GM23338 (cell line): ENCODE measurements around the gene PDGFRA. TPM values are rescaled to one million over a fixed set of nuclear protein-coding genes. Genes with fewer than 3 reads are reported as not detected.

Experiments
- ATAC-seq: fragments of 200-7000 bp; cut with Tn5 transposase; 3 replicates; pipeline ENCODE4 v1.9.1; 2020
- DNase-seq: peaks from one replicate; pipeline ENCODE4 v3.0.0-alpha.2; 2015; ENCODE audit warnings: low spot score
- H2AFZ ChIP-seq: fragments of 200-600 bp; sonication (generic); 2 replicates; pipeline ENCODE4 v1.8.0; 2016; ENCODE audit warnings: antibody characterized with exemption, mild to moderate bottlenecking, moderate library complexity
- H3F3A ChIP-seq: fragments of 200-600 bp; sonication (generic); replicated peaks from 2 replicates; pipeline ENCODE4 v1.8.0; 2017; ENCODE audit warnings: antibody characterized with exemption, mixed run types, low read depth
- H3K27ac ChIP-seq: fragments of 200-600 bp; sonication (generic); 2 replicates; pipeline ENCODE4 v1.6.1; 2016; ENCODE audit warnings: low read depth
- H3K27me3 ChIP-seq: fragments of 200-600 bp; sonication (generic); 2 replicates; pipeline ENCODE4 v1.8.0; 2016; ENCODE audit warnings: mild to moderate bottlenecking, mixed run types, moderate library complexity; ENCODE audit not compliant: insufficient read depth
- H3K36me3 ChIP-seq: fragments of 200-600 bp; sonication (generic); 2 replicates; pipeline ENCODE4 v1.8.0; 2016; ENCODE audit warnings: mild to moderate bottlenecking; ENCODE audit not compliant: insufficient read depth
- H3K4me1 ChIP-seq: fragments of 200-600 bp; sonication (generic); 2 replicates; pipeline ENCODE4 v1.8.0; 2016; ENCODE audit warnings: mild to moderate bottlenecking, moderate library complexity; ENCODE audit not compliant: insufficient read depth
- H3K4me2 ChIP-seq: fragments of 200-600 bp; sonication (generic); 2 replicates; pipeline ENCODE4 v1.7.1; 2017; ENCODE audit warnings: mixed run types
- H3K4me3 ChIP-seq: fragments of 200-600 bp; sonication (generic); 2 replicates; pipeline ENCODE4 v1.6.1; 2016; ENCODE audit warnings: mixed run types
- H3K79me2 ChIP-seq: fragments of 200-600 bp; sonication (generic); replicated peaks from 2 replicates; pipeline ENCODE4 v1.8.0; 2017; ENCODE audit warnings: mild to moderate bottlenecking; ENCODE audit not compliant: insufficient read depth
- H3K9me2 ChIP-seq: fragments of 200-600 bp; sonication (generic); 2 replicates; pipeline ENCODE4 v1.8.0; 2017; ENCODE audit not compliant: insufficient read depth
- H4K20me1 ChIP-seq: fragments of 200-600 bp; sonication (generic); replicated peaks from 2 replicates; pipeline ENCODE4 v1.8.0; 2017; ENCODE audit warnings: mild to moderate bottlenecking; ENCODE audit not compliant: insufficient read depth
- H3K27ac Mint-ChIP-seq: 2 replicates; pipeline ENCODE4 v1.8.0; 2020; ENCODE audit warnings: inconsistent platforms, mild to moderate bottlenecking, moderate library complexity, mixed read lengths
- H3K27me3 Mint-ChIP-seq: 3 replicates; pipeline ENCODE4 v1.8.0; 2022; ENCODE audit warnings: low read depth, mild to moderate bottlenecking, moderate library complexity, mixed read lengths, inconsistent platforms; ENCODE audit not compliant: insufficient read depth, poor library complexity
- H3K36me3 Mint-ChIP-seq: 3 replicates; pipeline ENCODE4 v1.8.0; 2021; ENCODE audit warnings: low read depth, mild to moderate bottlenecking, inconsistent platforms, moderate library complexity, mixed read lengths
- H3K4me1 Mint-ChIP-seq: 3 replicates; pipeline ENCODE4 v1.8.0; 2020; ENCODE audit warnings: mild to moderate bottlenecking, inconsistent platforms, mixed read lengths
- H3K4me3 Mint-ChIP-seq: 3 replicates; pipeline ENCODE4 v1.8.0; 2021; ENCODE audit warnings: moderate library complexity, mild to moderate bottlenecking, inconsistent platforms, mixed read lengths
- H3K9me3 Mint-ChIP-seq: 3 replicates; pipeline ENCODE4 v1.8.0; 2020; ENCODE audit warnings: moderate library complexity, mild to moderate bottlenecking, inconsistent platforms, mixed read lengths
- CREB1 ChIP-seq: fragments of 250-450 bp; sonication (Bioruptor Pico); IDR thresholded peaks from 2 replicates; pipeline ENCODE4 v1.5.0; 2020; ENCODE audit warnings: low read depth, mild to moderate bottlenecking, moderate library complexity
- polyA plus RNA-seq: library from polyadenylated mRNA; unstranded; fragments of >200 nt; fragmentation: Nextera tagmentation; extraction: Ambion mirVana; gene quantifications from 2 replicates; pipeline ENCODE4 v1.2.1, GENCODE V29; 2016
- total RNA-seq: library from RNA; depleted of rRNA; stranded (reverse); fragments of >200 nt; shearing (Covaris generic); gene quantifications from 2 replicates; pipeline ENCODE4 v1.2.3, GENCODE V29; 2014
- TF ChIP-seq, protein P1 (sequence below): fragments of 250-450 bp; sonication (Bioruptor Pico); IDR thresholded peaks from 2 replicates; pipeline ENCODE4 v1.5.0; 2020; ENCODE audit warnings: mild to moderate bottlenecking, moderate library complexity
- TF ChIP-seq, protein P2 (sequence below): IDR thresholded peaks from one replicate; pipeline ENCODE4 v1.6.1; 2018; ENCODE audit warnings: antibody characterized with exemption; ENCODE audit not compliant: unreplicated experiment
- TF ChIP-seq, protein P3 (sequence below), 2 experiments: fragments of 200-600 bp in 1 of 2; sonication (generic) in 1 of 2; conservative IDR thresholded peaks; 2 replicates each; pipeline versions ENCODE4 v1.5.1 to v1.6.1; 2016 to 2017; ENCODE audit warnings: antibody characterized with exemption in 2 of 2, low read depth in 2 of 2, mild to moderate bottlenecking in 2 of 2, moderate library complexity in 1 of 2

The PDGFRA gene
- total and polyA plus RNA-seq, 2 experiments from 2014 or later = 8.0 to 10.8 TPM

- TF ChIP-seq, protein P1, sequence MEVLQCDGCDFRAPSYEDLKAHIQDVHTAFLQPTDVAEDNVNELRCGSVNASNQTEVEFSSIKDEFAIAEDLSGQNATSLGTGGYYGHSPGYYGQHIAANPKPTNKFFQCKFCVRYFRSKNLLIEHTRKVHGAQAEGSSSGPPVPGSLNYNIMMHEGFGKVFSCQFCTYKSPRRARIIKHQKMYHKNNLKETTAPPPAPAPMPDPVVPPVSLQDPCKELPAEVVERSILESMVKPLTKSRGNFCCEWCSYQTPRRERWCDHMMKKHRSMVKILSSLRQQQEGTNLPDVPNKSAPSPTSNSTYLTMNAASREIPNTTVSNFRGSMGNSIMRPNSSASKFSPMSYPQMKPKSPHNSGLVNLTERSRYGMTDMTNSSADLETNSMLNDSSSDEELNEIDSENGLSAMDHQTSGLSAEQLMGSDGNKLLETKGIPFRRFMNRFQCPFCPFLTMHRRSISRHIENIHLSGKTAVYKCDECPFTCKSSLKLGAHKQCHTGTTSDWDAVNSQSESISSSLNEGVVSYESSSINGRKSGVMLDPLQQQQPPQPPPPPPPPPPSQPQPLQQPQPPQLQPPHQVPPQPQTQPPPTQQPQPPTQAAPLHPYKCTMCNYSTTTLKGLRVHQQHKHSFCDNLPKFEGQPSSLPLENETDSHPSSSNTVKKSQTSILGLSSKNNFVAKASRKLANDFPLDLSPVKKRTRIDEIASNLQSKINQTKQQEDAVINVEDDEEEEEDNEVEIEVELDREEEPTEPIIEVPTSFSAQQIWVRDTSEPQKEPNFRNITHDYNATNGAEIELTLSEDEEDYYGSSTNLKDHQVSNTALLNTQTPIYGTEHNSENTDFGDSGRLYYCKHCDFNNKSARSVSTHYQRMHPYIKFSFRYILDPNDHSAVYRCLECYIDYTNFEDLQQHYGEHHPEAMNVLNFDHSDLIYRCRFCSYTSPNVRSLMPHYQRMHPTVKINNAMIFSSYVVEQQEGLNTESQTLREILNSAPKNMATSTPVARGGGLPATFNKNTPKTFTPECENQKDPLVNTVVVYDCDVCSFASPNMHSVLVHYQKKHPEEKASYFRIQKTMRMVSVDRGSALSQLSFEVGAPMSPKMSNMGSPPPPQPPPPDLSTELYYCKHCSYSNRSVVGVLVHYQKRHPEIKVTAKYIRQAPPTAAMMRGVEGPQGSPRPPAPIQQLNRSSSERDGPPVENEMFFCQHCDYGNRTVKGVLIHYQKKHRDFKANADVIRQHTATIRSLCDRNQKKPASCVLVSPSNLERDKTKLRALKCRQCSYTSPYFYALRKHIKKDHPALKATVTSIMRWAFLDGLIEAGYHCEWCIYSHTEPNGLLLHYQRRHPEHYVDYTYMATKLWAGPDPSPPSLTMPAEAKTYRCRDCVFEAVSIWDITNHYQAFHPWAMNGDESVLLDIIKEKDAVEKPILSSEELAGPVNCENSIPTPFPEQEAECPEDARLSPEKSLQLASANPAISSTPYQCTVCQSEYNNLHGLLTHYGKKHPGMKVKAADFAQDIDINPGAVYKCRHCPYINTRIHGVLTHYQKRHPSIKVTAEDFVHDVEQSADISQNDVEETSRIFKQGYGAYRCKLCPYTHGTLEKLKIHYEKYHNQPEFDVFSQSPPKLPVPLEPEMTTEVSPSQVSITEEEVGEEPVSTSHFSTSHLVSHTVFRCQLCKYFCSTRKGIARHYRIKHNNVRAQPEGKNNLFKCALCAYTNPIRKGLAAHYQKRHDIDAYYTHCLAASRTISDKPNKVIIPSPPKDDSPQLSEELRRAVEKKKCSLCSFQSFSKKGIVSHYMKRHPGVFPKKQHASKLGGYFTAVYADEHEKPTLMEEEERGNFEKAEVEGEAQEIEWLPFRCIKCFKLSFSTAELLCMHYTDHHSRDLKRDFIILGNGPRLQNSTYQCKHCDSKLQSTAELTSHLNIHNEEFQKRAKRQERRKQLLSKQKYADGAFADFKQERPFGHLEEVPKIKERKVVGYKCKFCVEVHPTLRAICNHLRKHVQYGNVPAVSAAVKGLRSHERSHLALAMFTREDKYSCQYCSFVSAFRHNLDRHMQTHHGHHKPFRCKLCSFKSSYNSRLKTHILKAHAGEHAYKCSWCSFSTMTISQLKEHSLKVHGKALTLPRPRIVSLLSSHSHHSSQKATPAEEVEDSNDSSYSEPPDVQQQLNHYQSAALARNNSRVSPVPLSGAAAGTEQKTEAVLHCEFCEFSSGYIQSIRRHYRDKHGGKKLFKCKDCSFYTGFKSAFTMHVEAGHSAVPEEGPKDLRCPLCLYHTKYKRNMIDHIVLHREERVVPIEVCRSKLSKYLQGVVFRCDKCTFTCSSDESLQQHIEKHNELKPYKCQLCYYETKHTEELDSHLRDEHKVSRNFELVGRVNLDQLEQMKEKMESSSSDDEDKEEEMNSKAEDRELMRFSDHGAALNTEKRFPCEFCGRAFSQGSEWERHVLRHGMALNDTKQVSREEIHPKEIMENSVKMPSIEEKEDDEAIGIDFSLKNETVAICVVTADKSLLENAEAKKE (CRISPR knock-in tag) = no peak
- TF ChIP-seq CREB1 (CRISPR knock-in tag) = no peak
- TF ChIP-seq, protein P2, sequence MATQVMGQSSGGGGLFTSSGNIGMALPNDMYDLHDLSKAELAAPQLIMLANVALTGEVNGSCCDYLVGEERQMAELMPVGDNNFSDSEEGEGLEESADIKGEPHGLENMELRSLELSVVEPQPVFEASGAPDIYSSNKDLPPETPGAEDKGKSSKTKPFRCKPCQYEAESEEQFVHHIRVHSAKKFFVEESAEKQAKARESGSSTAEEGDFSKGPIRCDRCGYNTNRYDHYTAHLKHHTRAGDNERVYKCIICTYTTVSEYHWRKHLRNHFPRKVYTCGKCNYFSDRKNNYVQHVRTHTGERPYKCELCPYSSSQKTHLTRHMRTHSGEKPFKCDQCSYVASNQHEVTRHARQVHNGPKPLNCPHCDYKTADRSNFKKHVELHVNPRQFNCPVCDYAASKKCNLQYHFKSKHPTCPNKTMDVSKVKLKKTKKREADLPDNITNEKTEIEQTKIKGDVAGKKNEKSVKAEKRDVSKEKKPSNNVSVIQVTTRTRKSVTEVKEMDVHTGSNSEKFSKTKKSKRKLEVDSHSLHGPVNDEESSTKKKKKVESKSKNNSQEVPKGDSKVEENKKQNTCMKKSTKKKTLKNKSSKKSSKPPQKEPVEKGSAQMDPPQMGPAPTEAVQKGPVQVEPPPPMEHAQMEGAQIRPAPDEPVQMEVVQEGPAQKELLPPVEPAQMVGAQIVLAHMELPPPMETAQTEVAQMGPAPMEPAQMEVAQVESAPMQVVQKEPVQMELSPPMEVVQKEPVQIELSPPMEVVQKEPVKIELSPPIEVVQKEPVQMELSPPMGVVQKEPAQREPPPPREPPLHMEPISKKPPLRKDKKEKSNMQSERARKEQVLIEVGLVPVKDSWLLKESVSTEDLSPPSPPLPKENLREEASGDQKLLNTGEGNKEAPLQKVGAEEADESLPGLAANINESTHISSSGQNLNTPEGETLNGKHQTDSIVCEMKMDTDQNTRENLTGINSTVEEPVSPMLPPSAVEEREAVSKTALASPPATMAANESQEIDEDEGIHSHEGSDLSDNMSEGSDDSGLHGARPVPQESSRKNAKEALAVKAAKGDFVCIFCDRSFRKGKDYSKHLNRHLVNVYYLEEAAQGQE = no peak
Observed at GRCh38 chr4:54317690-54318089, 88.6 kb downstream of the PDGFRA start (continued).

DNA sequence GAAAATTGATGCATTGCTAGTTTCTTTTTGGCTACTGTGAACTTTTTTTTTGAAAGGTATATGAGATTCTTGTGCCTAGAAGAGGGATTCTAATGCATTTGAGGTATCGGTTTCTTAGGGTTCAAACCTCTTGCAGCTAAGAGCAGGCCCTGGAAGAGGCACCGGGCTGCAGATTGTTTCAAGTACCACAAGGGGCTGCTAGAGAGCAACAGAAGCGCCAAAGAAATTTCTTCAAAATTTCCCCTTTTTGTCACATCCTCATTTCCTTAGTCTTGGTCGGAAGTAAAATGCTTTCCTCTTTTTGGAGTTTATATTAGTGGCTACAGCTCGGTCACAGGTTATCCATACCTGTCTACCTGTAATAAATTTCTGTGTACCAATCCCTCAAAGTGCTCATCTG, 89.8 kb downstream of the PDGFRA start:
- peak; percentile 59 for ATAC-seq
- no peak overlapping the region for H3K4me3 Mint-ChIP-seq
- Histone ChIP-seq H3K4me1 (no peaks in the 10 kb centered on the region), H4K20me1 (no peaks in the 10 kb centered on the region), H2AFZ (peak overlapping the region; percentile 11), H3K27me3 (no peaks in the 10 kb centered on the region), H3K36me3 (no peaks in the 10 kb centered on the region), H3K79me2 (no peaks in the 10 kb centered on the region), H3K27ac (no peak overlapping the region), H3K4me2 (no peak overlapping the region), H3K4me3 (no peak overlapping the region), H3F3A (no peaks in the 10 kb centered on the region), H3K9me2 (no peaks in the 10 kb centered on the region)
- no peaks in the 10 kb centered on the region for H3K9me3 Mint-ChIP-seq
- DNase-seq = peak; percentile 84
- peaks cover 5% of the 10 kb centered on the region; the same call in 2 of the 3 replicates for H3K4me1 Mint-ChIP-seq
- H3K27ac Mint-ChIP-seq = no peak overlapping the region
- TF ChIP-seq, protein P3, sequence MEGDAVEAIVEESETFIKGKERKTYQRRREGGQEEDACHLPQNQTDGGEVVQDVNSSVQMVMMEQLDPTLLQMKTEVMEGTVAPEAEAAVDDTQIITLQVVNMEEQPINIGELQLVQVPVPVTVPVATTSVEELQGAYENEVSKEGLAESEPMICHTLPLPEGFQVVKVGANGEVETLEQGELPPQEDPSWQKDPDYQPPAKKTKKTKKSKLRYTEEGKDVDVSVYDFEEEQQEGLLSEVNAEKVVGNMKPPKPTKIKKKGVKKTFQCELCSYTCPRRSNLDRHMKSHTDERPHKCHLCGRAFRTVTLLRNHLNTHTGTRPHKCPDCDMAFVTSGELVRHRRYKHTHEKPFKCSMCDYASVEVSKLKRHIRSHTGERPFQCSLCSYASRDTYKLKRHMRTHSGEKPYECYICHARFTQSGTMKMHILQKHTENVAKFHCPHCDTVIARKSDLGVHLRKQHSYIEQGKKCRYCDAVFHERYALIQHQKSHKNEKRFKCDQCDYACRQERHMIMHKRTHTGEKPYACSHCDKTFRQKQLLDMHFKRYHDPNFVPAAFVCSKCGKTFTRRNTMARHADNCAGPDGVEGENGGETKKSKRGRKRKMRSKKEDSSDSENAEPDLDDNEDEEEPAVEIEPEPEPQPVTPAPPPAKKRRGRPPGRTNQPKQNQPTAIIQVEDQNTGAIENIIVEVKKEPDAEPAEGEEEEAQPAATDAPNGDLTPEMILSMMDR (conservative IDR thresholded peaks at IDR 0.05; ENCODE audit: low read depth in 2 of 2) = peak; percentile 76 to 92
- TF ChIP-seq CREB1 (CRISPR knock-in tag) = no peak
- no peaks in the 10 kb centered on the region for H3K27me3 Mint-ChIP-seq
- H3K36me3 Mint-ChIP-seq = no peaks in the 10 kb centered on the region
